ENCODE results near the gene ZNRF3. TPM values are rescaled to one million over a fixed set of nuclear protein-coding genes. Genes with fewer than 3 reads are reported as not detected.
"Not testable (repeated sequence)": the region's sequence is repeated elsewhere in the genome, so short reads cannot be mapped to it uniquely, and the experiment has no call there.

ZNRF3 gene
- total RNA-seq, 1 donor from 2014 or later: 6.4 TPM

- no peak for DNase-seq (ENCODE audit: extremely low read depth, low read depth, low spot score)
Observed at GRCh38 chr22:28927630-28928029, 44.3 kb downstream of the ZNRF3 start.

GRCh38 chr22:28929197-28929596 lies 45.8 kb downstream of the ZNRF3 start:
- no peak for DNase-seq (ENCODE audit: extremely low read depth, low read depth, low spot score)

- no peak for DNase-seq (ENCODE audit: extremely low read depth, low read depth, low spot score)
Observed at GRCh38 chr22:28930357-28931007, 47.1 kb downstream of the ZNRF3 start.

- no peak for DNase-seq (ENCODE audit: extremely low read depth, low read depth, low spot score)
Observed at GRCh38 chr22:28931844-28932567, 48.6 kb downstream of the ZNRF3 start.

GRCh38 chr22:28933321-28933720 lies 49.9 kb downstream of the ZNRF3 start:
- no peak for DNase-seq (ENCODE audit: extremely low read depth, low read depth, low spot score)

- no peak for DNase-seq (ENCODE audit: extremely low read depth, low read depth, low spot score)
Observed at GRCh38 chr22:28934026-28934425, 50.7 kb downstream of the ZNRF3 start.

GRCh38 chr22:28935140-28935539 lies 51.8 kb downstream of the ZNRF3 start:
- DNase-seq (ENCODE audit: extremely low read depth, low read depth, low spot score): no peak

GRCh38 chr22:28935713-28936112 lies 52.3 kb downstream of the ZNRF3 start:
- DNase-seq (ENCODE audit: extremely low read depth, low read depth, low spot score): no peak

GRCh38 chr22:28936200-28936599 lies 52.8 kb downstream of the ZNRF3 start:
- DNase-seq (ENCODE audit: extremely low read depth, low read depth, low spot score): no peak

- DNase-seq (ENCODE audit: extremely low read depth, low read depth, low spot score): no peak
Observed at GRCh38 chr22:28937206-28938025, 54.0 kb downstream of the ZNRF3 start.

GRCh38 chr22:28938286-28938833 lies 55.0 kb downstream of the ZNRF3 start:
- no peak for DNase-seq (ENCODE audit: extremely low read depth, low read depth, low spot score)

- DNase-seq (ENCODE audit: extremely low read depth, low read depth, low spot score): no peak
Observed at GRCh38 chr22:28939394-28939793, 56.0 kb downstream of the ZNRF3 start.

GRCh38 chr22:28939932-28940331 lies 56.6 kb downstream of the ZNRF3 start:
- no peak for DNase-seq (ENCODE audit: extremely low read depth, low read depth, low spot score)

GRCh38 chr22:28940441-28940840 lies 57.1 kb downstream of the ZNRF3 start:
- no peak for DNase-seq (ENCODE audit: extremely low read depth, low read depth, low spot score)

- no peak for DNase-seq (ENCODE audit: extremely low read depth, low read depth, low spot score)
Observed at GRCh38 chr22:28942333-28942732, 59.0 kb downstream of the ZNRF3 start.

GRCh38 chr22:28942801-28943500 lies 59.6 kb downstream of the ZNRF3 start:
- DNase-seq (ENCODE audit: extremely low read depth, low read depth, low spot score): no peak

- no peak for DNase-seq (ENCODE audit: extremely low read depth, low read depth, low spot score)
Observed at GRCh38 chr22:28943501-28943879, 60.1 kb downstream of the ZNRF3 start.

GRCh38 chr22:28947125-28947524 lies 63.8 kb downstream of the ZNRF3 start:
- no peak for DNase-seq (ENCODE audit: extremely low read depth, low read depth, low spot score)

- DNase-seq (ENCODE audit: extremely low read depth, low read depth, low spot score): no peak
Observed at GRCh38 chr22:28948424-28948823, 65.1 kb downstream of the ZNRF3 start.

GRCh38 chr22:28948860-28949551 lies 65.6 kb downstream of the ZNRF3 start:
- DNase-seq (ENCODE audit: extremely low read depth, low read depth, low spot score): not testable (repeated sequence)
